Measurements from ENCODE around the gene ANO2.
"Not testable (repeated sequence)": the region's sequence is repeated elsewhere in the genome, so short reads cannot be mapped to it uniquely, and the experiment has no call there.

ANO2 gene

DNA sequence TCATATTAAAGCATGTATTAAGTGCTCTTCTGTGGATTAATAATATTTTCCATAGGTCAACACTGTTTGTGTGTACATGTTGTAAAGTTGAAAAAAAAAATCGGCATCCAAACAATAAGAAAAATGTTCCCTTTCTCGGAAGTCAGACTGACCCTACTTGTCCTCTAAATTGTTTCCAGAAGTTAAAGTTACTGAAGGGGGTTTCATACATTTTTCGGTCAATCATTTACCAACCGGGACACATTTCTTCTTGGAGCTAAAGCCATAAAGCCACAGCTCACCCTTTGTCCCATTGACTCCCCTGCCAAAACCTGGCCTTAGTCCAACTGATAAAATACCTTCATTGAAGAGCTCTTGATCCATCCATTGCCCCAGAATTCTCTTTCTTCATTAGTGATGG lies 230.0 kb downstream of the ANO2 start:
- no peak for DNase-seq

DNA sequence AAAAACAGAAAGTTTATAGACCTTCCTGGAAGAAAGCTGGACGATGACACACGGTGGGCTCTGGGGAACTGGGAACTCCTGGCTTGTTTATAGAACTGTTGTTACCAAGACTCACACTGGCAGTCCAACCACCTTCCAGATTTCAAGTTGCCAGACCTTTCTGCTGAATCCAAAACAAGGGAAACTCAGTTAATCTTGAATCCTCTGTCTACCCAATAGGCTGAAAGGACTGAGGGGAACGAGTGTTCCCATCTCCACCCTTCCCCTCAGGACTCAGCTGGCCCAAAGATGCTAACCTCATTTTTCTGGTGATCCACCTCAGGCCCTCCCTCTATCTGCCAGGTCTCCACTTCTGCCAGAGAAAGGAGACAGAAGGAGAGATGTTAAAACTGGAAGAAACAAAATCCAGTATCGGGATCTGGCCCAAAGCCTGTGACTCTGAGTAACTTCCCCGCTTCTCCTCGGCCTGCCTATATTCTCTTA lies 231.4 kb downstream of the ANO2 start:
- DNase-seq, result no peak

GRCh38 chr12:5710260-5710878 lies 234.7 kb downstream of the ANO2 start:
- no peak for DNase-seq

- DNase-seq, result no peak
Observed at GRCh38 chr12:5708371-5708770, 236.7 kb downstream of the ANO2 start.

- DNase-seq, result no peak
Observed at GRCh38 chr12:5706247-5706646, 238.8 kb downstream of the ANO2 start.

GRCh38 chr12:5705791-5706190 lies 239.3 kb downstream of the ANO2 start:
- DNase-seq, result no peak

- no peak for DNase-seq
Observed at GRCh38 chr12:5694759-5695409, 250.2 kb downstream of the ANO2 start.

GRCh38 chr12:5692850-5693249 lies 252.2 kb downstream of the ANO2 start:
- no peak for DNase-seq

GRCh38 chr12:5691943-5692342 lies 253.1 kb downstream of the ANO2 start:
- DNase-seq, result no peak

DNA sequence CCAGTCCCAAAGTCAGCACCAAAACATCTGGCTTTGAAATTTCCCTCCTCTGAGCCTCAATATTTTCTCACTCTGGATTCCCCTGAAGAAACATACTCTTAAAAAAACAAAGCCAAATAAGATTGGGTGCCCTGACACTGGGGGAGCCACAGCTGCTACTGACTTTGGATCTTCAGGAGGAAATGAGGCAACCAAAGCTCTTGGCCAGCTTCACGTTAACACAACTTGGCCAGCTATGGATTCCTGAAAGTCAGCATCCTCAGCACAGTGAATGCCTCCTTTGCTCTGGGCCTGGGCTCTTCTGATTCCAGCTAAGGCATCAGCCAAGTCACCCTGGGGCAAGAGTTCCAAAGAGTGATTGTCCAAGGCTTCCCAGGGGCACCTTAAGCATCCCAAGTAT lies 254.8 kb downstream of the ANO2 start:
- DNase-seq, result no peak

DNA sequence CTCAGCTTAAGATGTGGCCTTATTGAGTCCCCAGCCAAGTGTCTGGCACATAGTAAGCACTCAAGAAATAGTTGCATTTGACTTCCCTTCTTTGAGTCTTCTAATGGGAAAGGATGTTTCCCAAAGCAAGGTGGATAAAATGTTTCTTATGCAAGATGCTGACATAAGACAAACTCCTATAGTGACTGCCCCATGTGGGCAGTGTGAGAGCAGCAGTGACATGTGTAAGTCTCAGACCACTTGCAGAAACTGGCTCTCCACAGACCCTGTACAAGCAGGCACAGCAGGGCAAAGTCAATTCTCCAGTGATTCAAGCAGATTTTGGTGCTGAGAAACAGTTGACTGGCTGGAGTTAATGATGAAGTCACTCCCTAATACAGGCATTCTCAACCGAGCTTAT lies 255.3 kb downstream of the ANO2 start:
- no peak for DNase-seq

GRCh38 chr12:5688226-5688625 lies 256.8 kb downstream of the ANO2 start:
- no peak for DNase-seq

DNA sequence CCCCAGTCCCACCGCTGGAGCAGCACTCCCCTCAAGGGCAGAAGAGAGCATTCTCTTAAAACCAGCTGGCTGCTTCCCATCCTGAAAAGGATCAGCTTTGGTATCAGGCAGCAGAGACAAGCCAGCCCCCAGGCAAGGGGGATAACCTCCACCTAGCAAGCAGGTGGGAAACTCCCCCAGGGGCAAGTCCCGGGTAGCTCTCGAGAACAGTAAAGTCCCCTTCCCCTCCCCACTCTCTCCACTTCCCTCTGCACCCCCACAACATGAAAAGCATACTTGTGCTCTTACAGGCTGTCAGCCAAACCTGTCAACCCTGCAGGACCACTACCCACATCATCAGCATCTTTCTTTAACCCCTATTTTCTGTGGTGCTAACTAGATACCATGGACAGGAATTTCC lies 259.1 kb downstream of the ANO2 start:
- no peak for DNase-seq

GRCh38 chr12:5684989-5685388 lies 260.1 kb downstream of the ANO2 start:
- no peak for DNase-seq

GRCh38 chr12:5682581-5682980 lies 262.5 kb downstream of the ANO2 start:
- no peak for DNase-seq

- DNase-seq, result no peak
Observed at GRCh38 chr12:5678176-5678575, 266.9 kb downstream of the ANO2 start.

GRCh38 chr12:5669624-5670023 lies 275.4 kb downstream of the ANO2 start:
- not testable (repeated sequence) for DNase-seq

DNA sequence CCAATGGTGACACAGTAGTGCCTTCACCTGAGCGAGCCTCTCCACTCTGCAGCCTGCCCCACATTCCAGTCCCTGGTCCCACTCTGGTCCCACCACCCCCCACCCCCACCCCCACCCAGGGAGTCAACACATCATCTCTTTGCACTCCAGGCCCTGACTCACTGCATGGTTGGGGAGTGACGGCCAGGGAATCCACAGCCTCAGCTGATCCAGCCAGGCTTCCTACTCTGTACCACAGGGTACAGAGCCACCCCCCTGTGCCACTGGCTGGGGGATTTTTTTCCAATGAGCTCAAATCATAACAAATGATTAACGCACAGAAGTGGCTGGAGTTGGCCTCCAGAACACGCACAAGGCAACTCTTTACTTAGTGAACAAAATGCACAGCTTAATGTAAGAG lies 279.4 kb downstream of the ANO2 start:
- no peak for DNase-seq

DNA sequence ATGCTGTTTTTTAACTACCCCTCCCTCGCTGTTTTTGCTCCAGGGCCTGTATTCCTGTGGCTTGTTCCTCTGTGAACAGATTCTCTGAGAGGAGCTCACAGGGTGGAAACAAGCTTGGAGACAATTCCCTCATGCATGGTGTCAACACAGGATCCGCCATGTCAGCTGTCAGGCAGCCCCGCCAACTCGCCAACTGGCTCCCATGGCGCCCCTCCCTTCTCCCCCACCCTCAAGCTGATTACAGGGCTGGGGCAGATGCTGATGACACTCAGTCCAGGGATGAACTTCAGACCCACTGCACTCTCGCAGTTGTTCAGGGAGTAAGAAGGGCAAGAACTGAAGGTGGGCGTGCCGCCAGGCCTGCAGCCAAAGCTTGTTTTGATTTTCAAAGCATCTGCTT lies 283.2 kb downstream of the ANO2 start:
- no peak for DNase-seq

GRCh38 chr12:5660238-5660637 lies 284.8 kb downstream of the ANO2 start:
- no peak for DNase-seq

- DNase-seq, result not testable (repeated sequence)
Observed at GRCh38 chr12:5658339-5658941, 286.6 kb downstream of the ANO2 start.

DNA sequence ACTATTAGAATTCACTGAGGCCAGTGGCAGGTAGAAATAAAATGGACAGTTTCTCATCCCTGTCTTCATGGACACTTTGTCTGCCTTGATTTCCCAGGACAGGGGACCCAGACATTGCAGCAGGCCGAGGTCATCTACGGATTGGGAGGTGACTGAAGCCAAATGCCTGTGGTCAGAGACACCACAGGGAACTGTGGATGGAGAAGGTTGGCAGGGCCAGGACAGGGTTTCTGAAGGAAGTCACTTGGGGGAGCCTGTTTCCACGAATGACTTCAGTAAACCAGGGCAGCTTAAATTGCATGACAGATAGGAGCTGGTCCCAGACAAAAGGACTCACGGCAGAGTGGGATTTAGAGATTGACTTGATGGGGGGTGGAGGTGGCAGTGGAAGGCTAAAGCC lies 288.2 kb downstream of the ANO2 start:
- no peak for DNase-seq

- DNase-seq, result no peak
Observed at GRCh38 chr12:5655120-5655519, 289.9 kb downstream of the ANO2 start.

DNA sequence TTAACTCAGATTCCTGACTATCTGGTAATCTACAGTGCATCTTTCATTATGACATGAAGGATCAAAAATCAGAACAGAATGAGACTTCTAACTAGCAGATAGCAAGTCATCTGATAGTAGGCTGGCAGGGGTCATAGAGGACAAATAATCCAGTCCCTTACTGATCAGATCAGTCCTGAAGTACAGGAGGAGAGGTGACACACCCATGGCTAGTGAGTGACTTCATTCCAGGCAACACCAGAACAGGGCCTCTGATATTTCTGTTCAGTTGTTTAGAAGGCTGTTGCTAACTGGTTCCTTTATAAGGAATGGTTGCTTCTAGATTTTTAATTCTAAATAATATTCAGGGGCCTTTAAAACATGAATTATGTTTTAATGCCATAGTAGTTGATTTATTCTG lies 291.0 kb downstream of the ANO2 start:
- no peak for DNase-seq

Measured in activated effector memory CD4-positive, alpha-beta T cell treated with anti-CD3 and anti-CD28 coated beads, Interleukin-2, amount 50 U/mL, for 16 hours (primary cell).